Colon (tissue), 2 donors: ENCODE measurements around the gene ZC2HC1B.

ENCODE experiments used
- FAIRE-seq: peaks from 2 replicates; lab custom pipeline; 2012; peaks lifted over from hg19 to GRCh38; lab: Jason Lieb, UNC
- donor health status: control.
- donor health status: control.

ZC2HC1B gene

GRCh38 chr6:143934867-143935266 is 70.6 kb downstream of the ZC2HC1B start:
- no peak for FAIRE-seq

DNA sequence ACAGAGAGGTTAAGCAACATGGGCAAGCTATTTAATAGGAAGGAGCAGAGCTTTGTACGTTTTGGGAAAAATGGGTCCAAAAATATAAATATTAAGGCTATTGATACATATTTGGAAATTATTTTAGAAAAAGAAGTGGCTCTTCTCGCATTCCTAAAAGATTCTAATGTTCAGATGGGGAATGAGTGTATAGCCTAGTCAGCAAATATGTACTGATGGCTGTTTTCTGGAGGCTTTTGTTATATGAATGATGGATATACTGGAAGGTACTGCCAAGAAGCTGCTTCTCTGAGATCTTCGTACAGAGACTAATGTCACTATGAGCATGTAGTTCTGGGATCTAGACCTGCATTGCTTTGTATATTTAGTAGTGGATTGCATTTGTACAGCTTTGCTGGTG is 72.1 kb downstream of the ZC2HC1B start:
- FAIRE-seq, result no peak

- FAIRE-seq, result no peak
Measured at GRCh38 chr6:143936778-143937667, 72.7 kb downstream of the ZC2HC1B start.

DNA sequence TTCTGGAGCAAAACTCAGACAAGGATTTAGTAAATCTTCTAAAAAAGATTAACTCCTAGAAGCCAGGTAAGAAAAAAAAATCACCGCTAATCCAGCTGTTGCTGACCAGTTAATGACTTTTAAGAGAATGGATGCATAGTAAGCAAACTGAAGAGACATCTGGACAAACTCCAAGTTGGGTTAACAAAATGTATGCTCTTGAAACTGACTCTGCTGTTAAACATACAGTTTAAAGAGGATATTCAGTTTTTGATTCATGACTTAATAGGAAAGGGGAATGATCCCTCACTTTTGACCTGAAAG is 73.3 kb downstream of the ZC2HC1B start:
- FAIRE-seq, result no peak

DNA sequence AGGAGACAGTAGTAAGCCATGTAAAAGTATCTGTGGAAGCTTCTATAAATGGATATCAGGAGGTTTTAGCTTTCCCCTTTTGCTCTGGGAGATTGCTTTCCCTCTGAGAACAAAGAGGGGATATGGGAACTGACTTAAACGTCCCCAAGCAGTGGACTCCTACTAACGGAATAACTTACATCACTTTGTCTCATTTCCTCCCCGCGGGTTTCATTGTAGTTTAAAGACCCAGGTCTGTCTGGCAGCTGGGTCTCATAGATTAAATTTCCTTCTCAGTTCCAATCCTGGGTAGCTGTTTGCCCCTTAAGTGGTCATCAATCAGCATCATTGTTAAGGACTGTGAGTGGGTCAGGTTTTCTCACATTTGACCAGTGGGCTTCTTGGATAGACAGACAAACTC is 75.1 kb downstream of the ZC2HC1B start:
- FAIRE-seq, result no peak

GRCh38 chr6:143940011-143940597 is 75.8 kb downstream of the ZC2HC1B start:
- FAIRE-seq, result peak; percentile 90

GRCh38 chr6:143941852-143942627 is 77.8 kb downstream of the ZC2HC1B start:
- no peak for FAIRE-seq

DNA sequence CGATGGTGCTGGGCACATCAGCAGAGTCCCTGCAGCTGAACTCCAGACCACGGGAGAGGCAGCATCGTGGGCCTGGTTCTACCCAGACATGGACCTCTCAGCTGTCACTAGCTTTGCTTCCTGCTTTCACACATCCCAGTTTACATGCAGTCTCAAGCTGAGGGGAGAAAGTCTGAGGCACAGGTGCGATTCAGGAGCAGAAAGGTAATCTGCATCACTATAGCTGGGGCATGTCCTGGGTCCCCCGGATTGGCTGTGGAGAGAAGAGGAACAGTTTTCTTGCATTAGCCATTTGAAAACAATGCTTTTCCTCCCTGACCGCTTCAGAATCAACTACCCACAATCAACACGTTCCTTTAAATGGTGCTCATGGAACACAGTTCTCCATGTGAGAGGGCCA is 83.9 kb downstream of the ZC2HC1B start:
- FAIRE-seq, result no peak

- no peak for FAIRE-seq
Measured at GRCh38 chr6:143949535-143949934, 85.3 kb downstream of the ZC2HC1B start.

- FAIRE-seq, result no peak
Measured at GRCh38 chr6:143949962-143950361, 85.7 kb downstream of the ZC2HC1B start.

- no peak for FAIRE-seq
Measured at GRCh38 chr6:143950875-143951274, 86.6 kb downstream of the ZC2HC1B start.

GRCh38 chr6:143952060-143952778 is 87.9 kb downstream of the ZC2HC1B start:
- FAIRE-seq, result no peak

GRCh38 chr6:143952947-143953701 is 88.8 kb downstream of the ZC2HC1B start:
- FAIRE-seq, result no peak

DNA sequence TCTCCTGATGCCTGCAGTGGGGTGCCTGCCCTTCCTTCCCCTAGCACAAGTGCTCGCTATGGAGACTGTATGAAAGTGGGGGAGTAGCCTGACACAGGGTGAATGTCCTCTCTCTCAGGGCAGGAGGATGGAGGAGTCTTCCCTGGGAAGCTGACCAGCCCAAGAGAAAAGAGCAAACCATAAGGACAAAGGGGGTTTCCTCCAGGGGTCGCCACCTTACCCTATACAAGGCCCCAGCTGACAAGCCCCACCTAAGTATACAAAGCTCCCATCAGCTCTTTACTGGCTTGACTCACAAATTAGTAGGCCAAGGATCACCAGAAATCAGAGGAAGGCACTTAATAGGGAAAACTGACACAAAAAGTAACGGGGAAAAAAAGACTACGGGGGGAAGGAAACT is 89.6 kb downstream of the ZC2HC1B start:
- no peak for FAIRE-seq

- no peak for FAIRE-seq
Measured at GRCh38 chr6:143955971-143956370, 91.7 kb downstream of the ZC2HC1B start.

GRCh38 chr6:143957679-143958274 is 93.5 kb downstream of the ZC2HC1B start:
- FAIRE-seq, result no peak

GRCh38 chr6:143958839-143959399 is 94.6 kb downstream of the ZC2HC1B start:
- no peak for FAIRE-seq

GRCh38 chr6:143959927-143960326 is 95.7 kb downstream of the ZC2HC1B start:
- FAIRE-seq, result no peak

- no peak for FAIRE-seq
Measured at GRCh38 chr6:143961066-143961465, 96.8 kb downstream of the ZC2HC1B start.

GRCh38 chr6:143961886-143962878 is 97.9 kb downstream of the ZC2HC1B start:
- no peak for FAIRE-seq
